OCI-LY7 (cell line): Measurements from ENCODE around the gene EHF. TPM values are rescaled to one million over a fixed set of nuclear protein-coding genes. Genes with fewer than 3 reads are reported as not detected.

ENCODE experiments used
- BruUV-seq: library from RNA; stranded (reverse); fragments of 400-500 nt; replicated peaks from 2 replicates; lab custom pipeline; 2021; lab: Mats Ljungman, UMichigan
- CTCF ChIA-PET: fragments of 300-600 bp; sonication (Branson Sonifier 250); formaldehyde crosslinking; loops from one replicate; lab custom pipeline; 2022; ENCODE audit warnings: antibody characterized with exemption; ENCODE audit not compliant: unreplicated experiment; lab: Charles Lee
- POLR2A ChIA-PET: fragments of 300-600 bp; sonication (Branson Sonifier 250); formaldehyde crosslinking; loops from one replicate; lab custom pipeline; 2022; ENCODE audit warnings: antibody characterized with exemption; lab: Charles Lee
- DNase-seq: peaks from one replicate; pipeline ENCODE4 v3.0.0-alpha.2; 2015; ENCODE audit warnings: low spot score
- H2AFZ ChIP-seq: fragments of 200-600 bp; sonication (generic), shearing (Covaris generic); 2 replicates; pipeline ENCODE4 v1.6.1; 2014; ENCODE audit warnings: mild to moderate bottlenecking, antibody characterized with exemption, low read length, moderate library complexity
- H3K27ac ChIP-seq: fragments of 200-600 bp; sonication (generic); 2 replicates; pipeline ENCODE4 v1.5.1; 2014; ENCODE audit warnings: mixed run types, low read depth, mild to moderate bottlenecking, moderate library complexity, low read length, inconsistent platforms; ENCODE audit not compliant: poor library complexity, severe bottlenecking
- H3K36me3 ChIP-seq: fragments of 200-600 bp; sonication (generic); 2 replicates; pipeline ENCODE4 v1.6.1; 2014; ENCODE audit warnings: mild to moderate bottlenecking, antibody characterized with exemption, low read length, moderate library complexity, mixed read lengths; ENCODE audit not compliant: insufficient read depth
- H3K4me1 ChIP-seq: fragments of 200-600 bp; sonication (generic); 2 replicates; pipeline ENCODE4 v1.5.1; 2014; ENCODE audit warnings: mild to moderate bottlenecking, low read length; ENCODE audit not compliant: insufficient read depth, poor library complexity, severe bottlenecking
- H3K4me2 ChIP-seq: fragments of 200-600 bp; sonication (generic); 2 replicates; pipeline ENCODE4 v1.6.1; 2014; ENCODE audit warnings: mild to moderate bottlenecking, low read length
- H3K4me3 ChIP-seq: fragments of 200-600 bp; sonication (generic); 2 replicates; pipeline ENCODE4 v1.5.1; 2014; ENCODE audit warnings: mild to moderate bottlenecking, low read depth, low read length; ENCODE audit not compliant: poor library complexity, severe bottlenecking
- H3K79me2 ChIP-seq: fragments of 200-600 bp; sonication (generic); 2 replicates; pipeline ENCODE4 v1.6.1; 2016; ENCODE audit warnings: low read depth, mild to moderate bottlenecking, low read length, moderate library complexity, mixed read lengths; ENCODE audit not compliant: insufficient read depth
- H3K9me2 ChIP-seq: fragments of 200-600 bp; sonication (generic); 2 replicates; pipeline ENCODE4 v1.6.1; 2016; ENCODE audit warnings: mild to moderate bottlenecking, low read length, mixed read lengths; ENCODE audit not compliant: insufficient read depth
- H3K9me3 ChIP-seq: fragments of 200-600 bp; sonication (generic); 2 replicates; pipeline ENCODE4 v1.6.1; 2014; ENCODE audit warnings: mild to moderate bottlenecking, mixed run types, low read length, mixed read lengths
- H4K20me1 ChIP-seq: fragments of 200-600 bp; sonication (generic); 2 replicates; pipeline ENCODE4 v1.6.1; 2014; ENCODE audit warnings: mild to moderate bottlenecking, antibody characterized with exemption, low read length, moderate library complexity, mixed read lengths; ENCODE audit not compliant: insufficient read depth
- EZH2phosphoT487 ChIP-seq: fragments of 200-600 bp; sonication (generic); IDR thresholded peaks from 2 replicates; pipeline ENCODE4 v1.6.1; 2018; ENCODE audit warnings: low read depth, borderline replicate concordance, mild to moderate bottlenecking, mixed run types, antibody characterized with exemption, low read length, moderate library complexity, mixed read lengths
- intact Hi-C: fragments of 100-400 bp; cut with micrococcal nuclease; formaldehyde crosslinking; loops from one replicate; pipeline ENCODE4 v1.10.0; 2022; ENCODE audit not compliant: unreplicated experiment
- total RNA-seq, 2 experiments: library from RNA; depleted of rRNA in 1 of 2; stranded (reverse); fragments of >200 nt in 1 of 2; shearing (Covaris generic) in 1 of 2; gene quantifications; 2 replicates each; pipeline ENCODE4 v1.2.3, GENCODE V29; 2014 to 2022
- TF ChIP-seq, protein P1 (sequence below): fragments of 200-600 bp; sonication (generic); conservative IDR thresholded peaks from 2 replicates; pipeline ENCODE4 v1.5.1; 2014; ENCODE audit warnings: mild to moderate bottlenecking, antibody characterized with exemption, low read length, moderate library complexity, mixed read lengths

Gene EHF
- total RNA-seq, 2 experiments from 2014 or later = not detected

DNA sequence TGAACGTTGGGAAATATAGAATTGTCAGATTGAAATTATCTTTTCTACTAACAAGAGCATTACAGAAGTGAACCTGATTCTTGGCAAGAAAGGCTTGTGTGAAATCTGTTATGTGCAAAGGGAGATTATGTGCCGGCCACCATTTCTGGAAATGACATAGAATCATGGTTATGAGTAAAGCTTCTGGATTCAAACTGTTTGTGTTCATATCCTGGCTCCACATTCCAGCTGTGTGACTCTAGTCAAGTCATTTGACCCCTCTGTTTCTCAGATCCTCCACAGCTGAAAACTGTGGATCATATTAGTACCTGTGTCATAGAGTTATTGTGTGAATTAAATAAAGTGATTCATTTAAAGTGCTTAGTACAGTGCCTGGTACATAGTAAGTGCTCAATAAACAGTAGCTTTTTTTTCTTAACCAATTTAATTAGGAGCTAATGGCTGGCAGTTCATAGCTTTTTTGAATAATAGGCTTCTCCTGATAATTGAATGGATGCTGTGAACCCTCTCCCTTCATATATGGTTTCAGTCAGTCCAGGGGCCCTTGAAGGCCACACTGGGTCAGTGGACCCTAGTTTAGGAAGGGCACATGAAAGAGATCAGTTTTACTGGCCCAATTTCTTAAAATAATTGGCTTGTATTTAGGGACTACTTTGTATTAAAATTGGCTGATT lies 34.6 kb downstream of the EHF start:
- TF ChIP-seq, protein P1, sequence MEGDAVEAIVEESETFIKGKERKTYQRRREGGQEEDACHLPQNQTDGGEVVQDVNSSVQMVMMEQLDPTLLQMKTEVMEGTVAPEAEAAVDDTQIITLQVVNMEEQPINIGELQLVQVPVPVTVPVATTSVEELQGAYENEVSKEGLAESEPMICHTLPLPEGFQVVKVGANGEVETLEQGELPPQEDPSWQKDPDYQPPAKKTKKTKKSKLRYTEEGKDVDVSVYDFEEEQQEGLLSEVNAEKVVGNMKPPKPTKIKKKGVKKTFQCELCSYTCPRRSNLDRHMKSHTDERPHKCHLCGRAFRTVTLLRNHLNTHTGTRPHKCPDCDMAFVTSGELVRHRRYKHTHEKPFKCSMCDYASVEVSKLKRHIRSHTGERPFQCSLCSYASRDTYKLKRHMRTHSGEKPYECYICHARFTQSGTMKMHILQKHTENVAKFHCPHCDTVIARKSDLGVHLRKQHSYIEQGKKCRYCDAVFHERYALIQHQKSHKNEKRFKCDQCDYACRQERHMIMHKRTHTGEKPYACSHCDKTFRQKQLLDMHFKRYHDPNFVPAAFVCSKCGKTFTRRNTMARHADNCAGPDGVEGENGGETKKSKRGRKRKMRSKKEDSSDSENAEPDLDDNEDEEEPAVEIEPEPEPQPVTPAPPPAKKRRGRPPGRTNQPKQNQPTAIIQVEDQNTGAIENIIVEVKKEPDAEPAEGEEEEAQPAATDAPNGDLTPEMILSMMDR = no peak
- no peak for TF ChIP-seq EZH2phosphoT487
- no peaks in the 10 kb centered on the region for H4K20me1 ChIP-seq
- no peak overlapping the region for H3K4me2 ChIP-seq
- POLR2A ChIA-PET = no interaction called here
- CTCF ChIA-PET = no interaction called here
- no peak overlapping the region for H3K27ac ChIP-seq
- no peak overlapping the region for H2AFZ ChIP-seq
- H3K36me3 ChIP-seq = no peaks in the 10 kb centered on the region
- no peak overlapping the region for H3K4me3 ChIP-seq
- no peaks in the 10 kb centered on the region for H3K9me2 ChIP-seq
- no TSS peak for BruUV-seq
- no peaks in the 10 kb centered on the region for H3K9me3 ChIP-seq
- H3K4me1 ChIP-seq = no peaks in the 10 kb centered on the region
- DNase-seq = no peak
- intact Hi-C loops = no loop called here
- H3K79me2 ChIP-seq = no peaks in the 10 kb centered on the region

DNA sequence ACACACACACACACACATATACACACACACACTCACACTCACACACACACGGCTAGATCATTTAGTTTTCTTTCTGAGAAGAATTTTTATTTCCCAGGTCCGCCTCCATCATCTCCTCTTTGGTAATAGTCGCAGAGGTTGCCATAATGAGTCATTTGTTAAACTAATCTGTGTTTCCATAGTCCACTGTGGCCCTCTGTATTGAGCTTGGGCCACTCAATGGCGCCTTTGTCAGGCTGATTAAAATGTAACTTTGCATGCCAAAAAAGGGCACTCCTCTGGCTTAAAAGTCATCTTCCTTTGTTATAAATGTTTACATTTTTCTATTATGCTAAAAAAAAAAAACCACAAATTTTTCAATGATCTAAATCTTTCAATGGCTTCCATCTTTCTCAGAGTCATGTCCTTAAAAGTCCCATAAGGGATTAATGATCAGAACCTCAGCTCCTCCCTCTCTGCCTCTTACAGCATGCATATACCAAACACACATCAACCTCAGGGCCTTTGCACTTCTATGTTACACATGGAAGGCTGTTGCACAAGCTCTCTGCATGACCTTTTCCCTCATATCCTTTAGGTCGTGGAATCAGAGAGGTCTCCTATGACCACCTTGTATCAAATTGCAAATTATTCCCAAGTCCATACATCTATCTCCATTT lies 35.3 kb downstream of the EHF start:
- H3K4me1 ChIP-seq = no peaks in the 10 kb centered on the region
- POLR2A ChIA-PET = no interaction called here
- intact Hi-C loops = no loop called here
- no peak overlapping the region for H3K27ac ChIP-seq
- H3K36me3 ChIP-seq = no peaks in the 10 kb centered on the region
- no peaks in the 10 kb centered on the region for H3K79me2 ChIP-seq
- no peaks in the 10 kb centered on the region for H4K20me1 ChIP-seq
- DNase-seq = no peak
- H3K9me2 ChIP-seq = no peaks in the 10 kb centered on the region
- CTCF ChIA-PET = no interaction called here
- no peak overlapping the region for H3K4me3 ChIP-seq
- no TSS peak for BruUV-seq
- no peak overlapping the region for H2AFZ ChIP-seq
- H3K9me3 ChIP-seq = no peaks in the 10 kb centered on the region
- H3K4me2 ChIP-seq = no peak overlapping the region
- TF ChIP-seq, protein P1 = no peak
- no peak for TF ChIP-seq EZH2phosphoT487
